Endometrium (tissue), 2 donors: ENCODE measurements around the gene OVAAL.

Experiments
- FAIRE-seq: peaks from 2 replicates; lab custom pipeline; 2012; peaks lifted over from hg19 to GRCh38; lab: Jason Lieb, UNC
- donor health status: control.
- donor health status: control.

OVAAL gene

GRCh38 chr1:180571060-180571831 is 12.5 kb downstream of the OVAAL start:
- no peak for FAIRE-seq

DNA sequence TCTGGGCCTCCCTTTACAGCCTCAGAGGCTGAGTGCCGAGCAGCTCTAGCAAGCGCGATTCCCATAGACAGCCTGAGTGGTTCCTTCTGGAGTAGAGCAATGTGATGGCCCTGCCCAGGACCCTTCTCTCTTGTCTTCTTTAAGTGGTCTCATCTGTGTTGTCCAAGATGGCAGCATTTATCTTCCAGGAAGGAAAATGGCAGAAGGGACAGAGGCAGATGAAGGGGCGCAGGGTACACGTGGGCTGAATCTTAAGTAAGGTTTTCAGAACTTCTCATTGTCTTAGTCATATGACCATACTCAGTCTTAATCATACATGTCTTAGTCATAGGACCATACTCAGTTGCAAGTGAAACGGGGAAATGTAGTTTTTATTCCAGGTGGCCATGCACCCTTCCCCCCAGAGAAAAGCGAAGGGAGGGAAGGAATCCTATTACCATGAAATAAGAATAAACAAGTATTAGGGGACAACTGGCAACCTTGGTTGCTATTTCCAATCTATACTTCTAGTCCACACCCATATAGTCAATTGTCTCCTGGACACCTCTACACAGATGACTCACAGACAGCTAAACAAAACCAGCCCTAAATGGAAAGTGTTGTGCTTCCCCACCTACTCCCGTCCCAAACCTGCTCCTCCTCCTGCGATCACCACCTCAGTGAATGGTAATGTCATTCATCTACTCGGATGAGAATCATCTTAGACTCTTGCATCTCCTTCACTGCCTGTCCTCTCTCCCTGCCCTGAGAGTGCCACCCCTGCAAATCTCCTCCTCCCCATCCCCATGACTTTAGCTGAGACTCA is 13.3 kb downstream of the OVAAL start:
- FAIRE-seq = no peak

GRCh38 chr1:180572760-180573159 is 14.0 kb downstream of the OVAAL start:
- FAIRE-seq = no peak

DNA sequence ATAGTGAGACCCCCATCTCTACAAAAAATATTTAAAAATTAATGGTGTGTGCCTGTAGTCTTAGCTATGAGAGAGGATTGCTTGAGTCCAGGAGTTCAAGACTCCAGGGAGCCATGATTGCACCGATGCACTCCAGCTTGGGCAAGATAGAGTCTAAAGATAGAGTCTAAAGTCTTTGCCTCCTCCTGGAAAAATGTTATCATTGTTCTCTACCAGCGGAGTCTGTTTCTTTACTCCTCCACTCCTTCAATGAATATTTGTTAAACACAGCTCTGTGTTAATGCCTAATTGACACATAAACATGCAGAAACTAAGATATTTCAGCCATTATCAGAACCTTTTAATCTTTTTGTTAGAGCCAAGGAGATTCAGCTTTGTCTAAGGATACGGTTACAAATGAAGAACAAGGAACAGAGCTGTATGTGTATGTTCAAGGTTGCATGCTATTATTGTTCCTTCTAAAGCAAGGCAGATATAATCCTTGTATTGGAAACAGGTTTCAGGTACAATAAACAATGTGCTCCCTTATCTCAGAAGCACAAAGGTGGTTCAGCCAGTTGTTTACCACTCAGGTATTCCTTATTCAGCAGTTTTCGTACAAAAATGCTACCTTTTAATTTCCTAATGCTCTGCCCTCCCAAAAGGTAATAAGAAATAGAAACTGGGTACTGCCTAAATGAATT is 15.4 kb downstream of the OVAAL start:
- no peak for FAIRE-seq

- FAIRE-seq = no peak
These were observed 18.6 kb downstream of the OVAAL start for GRCh38 chr1:180577361-180577760.

DNA sequence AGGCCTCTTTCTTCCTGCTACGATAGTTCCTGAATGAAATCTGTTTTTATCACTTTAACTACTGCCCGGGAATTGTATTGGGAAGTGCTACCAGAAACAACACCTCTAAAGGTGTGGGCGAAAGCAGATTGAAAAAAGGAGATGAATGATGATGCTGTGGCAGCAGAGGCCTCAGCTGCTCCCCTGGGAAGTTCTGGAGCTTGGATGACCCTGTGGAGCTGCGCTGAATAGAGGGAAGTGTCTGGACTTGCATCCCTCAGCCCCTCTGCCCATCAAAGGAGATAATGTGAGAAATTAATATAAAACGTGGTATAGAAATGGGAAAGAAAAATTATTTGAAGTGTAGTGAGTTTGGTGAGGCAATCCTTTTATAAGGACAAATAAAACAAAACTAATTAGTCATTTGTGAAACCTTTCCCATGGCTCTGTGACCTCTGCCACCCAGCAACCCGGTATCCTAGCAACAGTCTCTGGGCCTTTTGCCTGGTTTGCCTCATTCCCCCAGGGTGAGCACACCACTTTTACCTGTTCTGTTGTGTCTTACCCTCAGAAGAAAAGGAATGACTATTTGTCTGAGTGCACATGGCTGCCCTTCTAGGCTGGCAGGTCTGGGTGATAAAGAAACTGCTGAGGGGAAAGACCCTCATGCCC is 21.3 kb downstream of the OVAAL start:
- FAIRE-seq = no peak

DNA sequence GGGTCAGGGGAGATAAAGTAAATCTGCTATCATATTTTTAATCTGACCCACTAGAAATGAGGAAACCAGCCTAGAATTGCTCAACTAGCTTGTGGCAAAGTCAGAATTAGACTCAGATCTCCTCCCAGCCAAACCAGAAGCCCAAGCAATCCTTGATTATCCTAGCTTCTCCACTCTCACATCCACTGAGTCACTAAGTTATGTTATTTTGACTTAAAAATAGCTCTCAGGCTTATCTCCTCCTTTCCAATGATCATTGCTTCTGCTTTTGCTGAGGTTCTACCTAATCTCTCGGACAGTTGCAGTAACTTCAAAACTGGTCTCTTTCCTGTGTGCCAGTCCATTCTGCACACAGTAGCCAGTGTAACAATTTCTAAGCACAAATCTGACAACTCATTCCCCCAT is 22.9 kb downstream of the OVAAL start:
- FAIRE-seq = no peak

DNA sequence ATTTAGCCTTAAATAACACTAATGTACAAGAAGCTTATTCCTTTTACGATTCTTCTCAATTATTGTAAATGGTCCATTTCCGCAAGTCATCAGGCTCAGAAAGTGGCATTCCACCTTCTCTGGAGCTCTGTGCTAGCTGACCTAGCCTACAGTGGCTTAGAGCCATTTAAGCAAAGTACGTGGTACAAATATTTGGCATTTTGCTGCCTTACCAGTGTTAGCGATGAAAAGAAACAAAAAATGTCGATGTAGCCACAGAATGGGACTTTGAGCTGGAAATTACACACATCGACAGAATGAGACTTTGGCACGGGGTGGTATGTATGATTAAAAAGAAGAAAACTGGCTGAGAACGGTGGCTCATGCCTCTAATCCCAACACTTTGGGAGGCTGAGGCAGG is 26.1 kb downstream of the OVAAL start:
- FAIRE-seq = no peak

DNA sequence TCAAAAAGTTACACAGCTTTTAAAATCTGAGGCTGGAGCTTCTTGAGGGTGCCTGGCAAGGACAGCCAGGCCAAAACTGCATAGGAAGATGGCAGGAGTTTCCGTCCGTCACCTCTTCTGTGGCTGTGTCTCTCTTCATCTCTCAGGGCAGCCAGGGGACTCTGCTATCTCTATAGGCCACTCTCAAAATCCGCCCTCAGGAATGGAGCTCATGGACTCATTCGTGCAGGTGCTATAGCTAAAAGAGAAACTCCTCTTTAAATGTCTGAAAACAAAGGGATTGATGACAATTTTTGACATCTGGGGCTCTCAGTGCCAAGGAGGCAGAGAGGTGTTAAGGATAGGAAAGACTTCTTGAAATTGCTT is 27.2 kb downstream of the OVAAL start:
- FAIRE-seq = no peak

- FAIRE-seq = no peak
These were observed 27.9 kb downstream of the OVAAL start for GRCh38 chr1:180586671-180587155.

DNA sequence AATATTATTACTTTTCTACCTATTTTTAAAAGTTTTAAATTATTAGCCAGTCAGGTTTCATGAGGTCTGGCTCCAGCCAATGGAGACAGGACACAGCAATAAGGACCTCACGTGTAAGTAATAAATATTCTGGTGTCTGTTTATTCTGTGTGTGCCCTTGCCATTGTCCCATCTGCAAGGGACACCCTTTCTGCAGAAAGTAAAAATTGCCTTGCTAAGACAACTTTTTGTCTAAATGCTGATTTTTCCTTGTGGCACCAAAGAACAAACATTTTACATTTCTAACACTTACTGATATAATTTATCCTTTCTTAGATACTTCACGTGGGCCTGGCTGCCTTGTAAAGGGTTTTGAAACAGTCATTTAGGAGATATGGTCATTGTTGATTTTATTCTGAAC is 29.4 kb downstream of the OVAAL start:
- no peak for FAIRE-seq

GRCh38 chr1:180590889-180591288 is 32.1 kb downstream of the OVAAL start:
- FAIRE-seq = no peak

GRCh38 chr1:180593382-180593781 is 34.6 kb downstream of the OVAAL start:
- FAIRE-seq = no peak

- no peak for FAIRE-seq
These were observed 36.0 kb downstream of the OVAAL start for GRCh38 chr1:180594723-180595122.

DNA sequence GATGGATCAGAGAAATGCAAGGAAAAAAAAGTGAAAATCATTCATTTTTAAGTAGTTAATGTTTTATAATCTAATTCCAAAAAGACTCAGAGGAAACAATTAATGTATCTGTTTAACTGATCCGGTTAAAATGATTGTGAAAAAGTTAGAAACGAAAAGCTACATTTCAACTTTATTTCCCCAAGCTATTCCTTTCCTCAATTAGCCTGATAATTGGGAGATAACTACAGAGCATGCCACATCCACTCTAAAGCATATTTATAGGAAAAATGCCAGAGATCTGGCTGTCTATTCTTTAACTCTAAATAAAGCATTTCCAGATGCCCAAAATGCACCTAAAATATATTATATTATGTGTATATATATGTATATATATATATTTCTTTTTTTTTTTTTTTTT is 37.2 kb downstream of the OVAAL start:
- no peak for FAIRE-seq

DNA sequence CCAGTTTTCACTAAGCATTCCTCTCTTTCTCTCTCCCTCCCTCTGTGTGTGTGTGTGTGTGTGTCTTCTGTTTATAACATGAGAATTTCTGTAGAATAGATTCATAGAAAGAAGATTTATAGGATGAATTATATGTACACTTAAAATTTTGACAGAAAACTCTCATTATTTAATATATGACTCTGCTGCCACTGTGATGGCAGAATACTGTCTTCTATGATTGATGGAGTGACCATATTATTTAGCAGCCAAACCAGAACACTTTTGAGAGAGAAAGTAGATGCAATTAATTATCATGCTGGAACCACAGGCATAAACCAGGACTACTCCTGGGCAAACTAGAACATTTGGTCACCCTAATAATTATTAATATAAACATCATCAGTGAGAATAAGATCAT is 38.8 kb downstream of the OVAAL start:
- FAIRE-seq = no peak

DNA sequence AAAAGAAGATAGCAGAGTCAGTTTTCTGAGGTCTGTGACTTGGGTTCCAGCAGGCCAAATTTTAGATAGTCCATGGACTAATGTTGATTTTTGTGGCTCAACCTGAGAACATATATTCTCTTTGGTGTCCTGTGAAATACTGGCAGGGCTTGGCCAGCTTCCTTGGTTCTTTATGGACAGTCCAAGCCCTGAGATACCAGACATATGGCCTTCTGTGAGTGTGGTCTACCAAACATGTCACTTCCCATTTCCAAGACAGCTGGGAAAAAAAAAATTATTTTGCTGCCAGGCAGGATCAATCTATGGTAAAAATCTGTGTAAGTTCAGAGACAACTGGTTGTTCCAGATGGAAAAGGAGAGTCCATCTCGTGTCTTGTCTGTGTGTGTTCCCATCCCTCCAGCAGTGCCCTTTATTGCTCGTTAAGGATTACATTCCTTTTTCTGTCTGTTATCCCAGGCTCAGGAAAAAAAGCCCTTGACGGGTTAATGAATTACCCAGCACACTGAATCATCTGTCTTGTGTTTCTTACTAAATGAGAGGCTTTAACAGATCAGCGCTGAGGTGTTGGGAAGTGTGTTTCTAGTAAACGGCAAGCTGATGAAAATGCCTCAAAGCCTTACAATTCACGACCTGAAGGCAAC is 39.7 kb downstream of the OVAAL start:
- FAIRE-seq = no peak

- FAIRE-seq = no peak
These were observed 41.6 kb downstream of the OVAAL start for GRCh38 chr1:180600343-180600742.

DNA sequence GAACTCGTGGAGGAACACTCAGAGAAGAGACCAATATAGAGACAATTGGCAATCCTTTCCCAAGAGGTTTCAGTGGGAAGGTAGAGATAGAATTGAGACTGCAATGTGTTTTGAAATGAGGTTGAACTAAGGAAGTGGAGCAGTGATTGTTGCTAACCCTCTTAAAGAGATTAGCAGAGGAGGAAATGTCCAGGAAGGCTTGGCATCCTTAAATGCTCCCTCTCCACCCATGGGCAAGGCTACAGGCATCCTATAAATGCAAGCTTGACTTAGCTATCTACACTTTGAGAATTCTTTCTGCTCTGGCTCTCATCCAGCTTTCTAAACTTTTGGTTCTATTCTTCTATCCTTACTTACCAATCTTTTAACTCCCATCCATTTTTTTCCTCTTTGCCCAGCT is 42.7 kb downstream of the OVAAL start:
- FAIRE-seq = no peak

DNA sequence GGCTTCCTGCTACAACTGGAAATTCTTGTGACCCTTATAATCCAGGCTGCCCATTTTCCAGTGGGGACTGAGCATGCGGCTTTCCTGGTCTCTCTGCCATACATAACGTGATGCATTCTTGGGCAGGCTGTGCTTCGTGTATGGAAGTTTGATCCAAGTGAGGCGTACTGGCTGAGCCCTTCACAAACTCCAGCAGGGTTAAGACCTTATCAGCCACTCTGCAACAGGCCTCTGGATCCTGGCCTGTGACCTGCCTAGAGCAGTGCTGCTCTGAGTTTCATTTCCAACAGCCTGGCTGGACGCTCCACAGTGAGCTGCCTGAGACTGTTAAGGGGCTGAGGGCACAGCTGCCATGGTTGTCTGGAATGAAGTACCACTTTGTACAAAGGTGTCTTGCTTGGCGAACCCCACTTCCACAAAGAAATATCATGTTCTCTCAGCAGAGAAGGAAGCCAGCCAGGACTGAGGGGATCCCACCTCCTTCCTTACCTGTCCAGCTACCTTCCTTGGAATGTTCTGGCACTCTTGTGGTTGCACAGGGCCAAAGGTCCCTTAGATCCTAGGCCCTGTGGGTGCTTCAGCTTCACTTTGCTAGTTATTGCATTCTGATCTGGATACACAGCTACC is 44.6 kb downstream of the OVAAL start:
- no peak for FAIRE-seq

DNA sequence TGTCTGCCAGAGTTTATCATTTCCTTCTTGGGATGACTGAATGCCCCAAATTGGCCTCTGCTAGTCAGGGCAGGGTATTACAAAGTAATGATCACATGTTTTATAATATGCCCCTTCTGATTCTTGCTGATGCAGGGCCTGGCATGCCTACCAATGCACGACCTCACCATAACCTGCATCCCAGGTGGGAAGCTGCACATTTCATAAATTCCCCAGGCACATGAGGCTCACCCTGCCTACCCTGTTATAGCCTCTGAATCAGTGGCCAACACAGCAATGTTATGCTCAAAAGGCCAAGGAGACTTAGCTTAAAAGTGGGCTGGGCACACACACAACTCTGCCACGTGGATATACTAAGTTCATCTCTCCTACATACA is 45.1 kb downstream of the OVAAL start:
- FAIRE-seq = no peak

- no peak for FAIRE-seq
These were observed 47.4 kb downstream of the OVAAL start for GRCh38 chr1:180606155-180606554.
